Loucy (cell line): ENCODE results near the gene FLVCR1.

Source experiments
- H2AFZ ChIP-seq: fragments of 200-600 bp; sonication (generic); 2 replicates; pipeline ENCODE4 v1.6.0; 2016; ENCODE audit warnings: antibody characterized with exemption, mild to moderate bottlenecking, low read length, moderate library complexity
- H3F3A ChIP-seq: fragments of 200-600 bp; 2 replicates; pipeline ENCODE4 v1.6.0; 2016; ENCODE audit warnings: antibody characterized with exemption, low read depth, mild to moderate bottlenecking
- H3K27me3 ChIP-seq: fragments of 200-600 bp; sonication (generic); 2 replicates; pipeline ENCODE4 v1.6.1; 2014; ENCODE audit warnings: low read length, mild to moderate bottlenecking; ENCODE audit not compliant: insufficient read depth, poor library complexity, severe bottlenecking
- H3K36me3 ChIP-seq: fragments of 200-600 bp; sonication (generic); 2 replicates; pipeline ENCODE4 v1.6.1; 2016; ENCODE audit warnings: low read length; ENCODE audit not compliant: insufficient read depth
- H3K4me1 ChIP-seq: fragments of 200-600 bp; sonication (generic); 2 replicates; pipeline ENCODE4 v1.5.1; 2014; ENCODE audit warnings: low read length, mild to moderate bottlenecking; ENCODE audit not compliant: insufficient read depth, poor library complexity, severe bottlenecking
- H3K4me2 ChIP-seq: fragments of 200-600 bp; sonication (generic); 2 replicates; pipeline ENCODE4 v1.6.0; 2014; ENCODE audit warnings: antibody characterized with exemption, low read length, low read depth, mild to moderate bottlenecking; ENCODE audit not compliant: poor library complexity, severe bottlenecking
- H3K4me3 ChIP-seq: fragments of 200-600 bp; sonication (generic); 2 replicates; pipeline ENCODE4 v1.5.1; 2014; ENCODE audit warnings: low read length, mild to moderate bottlenecking, mixed read lengths; ENCODE audit not compliant: poor library complexity, severe bottlenecking
- H3K79me2 ChIP-seq: fragments of 200-600 bp; sonication (generic); 2 replicates; pipeline ENCODE4 v1.6.1; 2014; ENCODE audit warnings: low read length; ENCODE audit not compliant: insufficient read depth
- H3K9ac ChIP-seq: fragments of 200-600 bp; sonication (generic); 2 replicates; pipeline ENCODE4 v1.6.0; 2014; ENCODE audit warnings: mild to moderate bottlenecking, low read depth, low read length, moderate library complexity; ENCODE audit not compliant: poor library complexity, severe bottlenecking
- H3K9me2 ChIP-seq: fragments of 200-600 bp; sonication (generic); replicated peaks from 2 replicates; pipeline ENCODE4 v1.6.1; 2016; ENCODE audit warnings: low read depth, low read length, mixed read lengths
- H3K9me3 ChIP-seq: fragments of 200-600 bp; sonication (generic); 2 replicates; pipeline ENCODE4 v1.6.1; 2014; ENCODE audit warnings: mild to moderate bottlenecking, antibody characterized with exemption, low read length, low read depth; ENCODE audit not compliant: insufficient read depth
- H4K20me1 ChIP-seq: fragments of 200-600 bp; sonication (generic); 2 replicates; pipeline ENCODE4 v1.6.0; 2014; ENCODE audit warnings: antibody characterized with exemption, low read length, mild to moderate bottlenecking; ENCODE audit not compliant: insufficient read depth, poor library complexity, severe bottlenecking
- EZH2phosphoT487 ChIP-seq: fragments of 200-600 bp; IDR thresholded peaks from 2 replicates; pipeline ENCODE4 v1.6.1; 2018; ENCODE audit warnings: antibody characterized with exemption, mild to moderate bottlenecking, moderate library complexity, borderline replicate concordance
- TF ChIP-seq, protein P1 (sequence below): fragments of 200-600 bp; sonication (generic); conservative IDR thresholded peaks from 2 replicates; pipeline ENCODE4 v1.5.1; 2014; ENCODE audit warnings: mild to moderate bottlenecking, antibody characterized with exemption, low read length

The FLVCR1 gene

GRCh38 chr1:212941452-212941851 lies 83.4 kb downstream of the FLVCR1 start:
- TF ChIP-seq EZH2phosphoT487: no peak
- TF ChIP-seq, protein P1, sequence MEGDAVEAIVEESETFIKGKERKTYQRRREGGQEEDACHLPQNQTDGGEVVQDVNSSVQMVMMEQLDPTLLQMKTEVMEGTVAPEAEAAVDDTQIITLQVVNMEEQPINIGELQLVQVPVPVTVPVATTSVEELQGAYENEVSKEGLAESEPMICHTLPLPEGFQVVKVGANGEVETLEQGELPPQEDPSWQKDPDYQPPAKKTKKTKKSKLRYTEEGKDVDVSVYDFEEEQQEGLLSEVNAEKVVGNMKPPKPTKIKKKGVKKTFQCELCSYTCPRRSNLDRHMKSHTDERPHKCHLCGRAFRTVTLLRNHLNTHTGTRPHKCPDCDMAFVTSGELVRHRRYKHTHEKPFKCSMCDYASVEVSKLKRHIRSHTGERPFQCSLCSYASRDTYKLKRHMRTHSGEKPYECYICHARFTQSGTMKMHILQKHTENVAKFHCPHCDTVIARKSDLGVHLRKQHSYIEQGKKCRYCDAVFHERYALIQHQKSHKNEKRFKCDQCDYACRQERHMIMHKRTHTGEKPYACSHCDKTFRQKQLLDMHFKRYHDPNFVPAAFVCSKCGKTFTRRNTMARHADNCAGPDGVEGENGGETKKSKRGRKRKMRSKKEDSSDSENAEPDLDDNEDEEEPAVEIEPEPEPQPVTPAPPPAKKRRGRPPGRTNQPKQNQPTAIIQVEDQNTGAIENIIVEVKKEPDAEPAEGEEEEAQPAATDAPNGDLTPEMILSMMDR: no peak
- Histone ChIP-seq H3K4me1 (peaks cover 9% of the 10 kb centered on the region), H3K9ac (no peak overlapping the region), H3K79me2 (no peaks in the 10 kb centered on the region), H3K9me2 (no peaks in the 10 kb centered on the region), H4K20me1 (no peaks in the 10 kb centered on the region), H2AFZ (no peak overlapping the region), H3K36me3 (no peaks in the 10 kb centered on the region), H3K4me3 (no peak overlapping the region), H3F3A (no peaks in the 10 kb centered on the region), H3K27me3 (no peaks in the 10 kb centered on the region), H3K4me2 (no peak overlapping the region), H3K9me3 (no peaks in the 10 kb centered on the region)

DNA sequence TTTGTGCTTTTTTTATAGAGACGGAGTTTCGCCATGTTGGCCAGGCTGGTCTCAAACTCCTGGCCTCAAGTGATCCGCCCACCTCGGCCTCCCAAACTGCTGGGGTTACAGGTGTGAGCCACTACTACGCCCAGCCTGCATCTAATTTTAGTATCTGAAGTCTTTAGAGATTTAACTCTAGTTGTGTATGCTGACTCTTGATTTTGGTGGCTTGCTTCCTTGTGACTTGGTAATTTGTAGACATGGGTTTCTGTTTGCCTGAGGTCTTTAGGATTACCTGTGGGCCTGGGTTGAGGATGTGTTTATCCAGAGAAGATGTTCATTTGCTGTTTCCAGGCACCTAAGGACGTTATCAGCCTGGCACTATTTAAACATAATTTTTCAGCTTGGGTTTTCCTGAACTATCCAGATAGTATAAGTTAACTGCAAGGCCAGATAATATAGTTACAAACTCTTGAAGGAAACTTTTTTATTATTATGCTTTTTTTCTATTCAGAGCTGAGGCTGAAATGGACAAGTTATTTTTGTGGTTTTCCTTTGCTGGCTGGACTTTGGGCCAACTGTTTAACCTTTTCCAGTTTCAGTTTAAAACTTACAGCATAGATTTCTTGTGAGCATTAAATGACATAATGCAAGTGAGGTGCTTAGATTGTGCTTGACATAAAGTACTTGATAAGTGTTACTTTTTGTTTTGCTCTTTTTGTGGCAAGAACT lies 84.8 kb downstream of the FLVCR1 start:
- Histone ChIP-seq H3K4me2 (no peak overlapping the region), H3K4me1 (peaks cover 5% of the 10 kb centered on the region), H3K9me2 (no peaks in the 10 kb centered on the region), H3F3A (no peaks in the 10 kb centered on the region), H3K79me2 (no peaks in the 10 kb centered on the region), H3K27me3 (no peaks in the 10 kb centered on the region), H3K4me3 (no peak overlapping the region), H4K20me1 (no peaks in the 10 kb centered on the region), H3K36me3 (no peaks in the 10 kb centered on the region), H3K9ac (no peak overlapping the region), H2AFZ (no peak overlapping the region), H3K9me3 (no peaks in the 10 kb centered on the region)
- no peak for TF ChIP-seq EZH2phosphoT487
- TF ChIP-seq, protein P1: no peak

DNA sequence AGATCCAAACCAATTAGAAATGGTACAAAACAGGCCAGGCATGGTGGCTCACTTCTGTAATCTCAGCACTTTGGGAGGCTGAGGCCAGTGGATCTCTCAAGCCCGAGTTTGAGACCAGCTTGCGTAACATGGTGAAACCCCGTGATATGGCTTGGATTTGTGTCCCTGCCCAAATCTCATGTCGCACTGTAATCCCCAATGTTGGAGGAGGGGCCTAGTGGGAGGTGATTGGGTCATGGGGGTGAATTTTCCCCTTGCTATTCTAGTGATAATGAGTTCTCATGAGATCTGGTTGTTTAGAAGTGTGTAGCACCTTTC lies 85.3 kb downstream of the FLVCR1 start:
- H3K9me3 ChIP-seq: no peaks in the 10 kb centered on the region
- peaks cover under 1% of the 10 kb centered on the region for H3K4me1 ChIP-seq
- no peaks in the 10 kb centered on the region for H3K27me3 ChIP-seq
- H3K9ac ChIP-seq: no peak overlapping the region
- no peaks in the 10 kb centered on the region for H3K9me2 ChIP-seq
- H3F3A ChIP-seq: no peaks in the 10 kb centered on the region
- no peak overlapping the region for H2AFZ ChIP-seq
- no peak overlapping the region for H3K4me3 ChIP-seq
- H3K4me2 ChIP-seq: no peak overlapping the region
- TF ChIP-seq EZH2phosphoT487: no peak
- TF ChIP-seq, protein P1: no peak
- H3K79me2 ChIP-seq: no peaks in the 10 kb centered on the region
- H4K20me1 ChIP-seq: no peaks in the 10 kb centered on the region
- no peaks in the 10 kb centered on the region for H3K36me3 ChIP-seq
